ENCODE data around the gene ENOX2.
"Not testable (repeated sequence)": the region's sequence is repeated elsewhere in the genome, so short reads cannot be mapped to it uniquely, and the experiment has no call there.

ENOX2 gene

GRCh38 chrX:130902783-130903613, at the start of gene ENOX2:
Gene ENOX2, minus strand, starts transcription at chrX:130903209. Its CDS starts 199,993 bp downstream, at chrX:130703216.
- peak; percentile 75 to 78 for DNase-seq

- no peak for DNase-seq
Observed at GRCh38 chrX:130952266-130953043, 49.4 kb upstream of the ENOX2 start.

GRCh38 chrX:130944230-130944629, 41.2 kb upstream of the ENOX2 start:
- no peak for DNase-seq

- no peak for DNase-seq
Observed at GRCh38 chrX:130937101-130937500, 34.1 kb upstream of the ENOX2 start.

GRCh38 chrX:130933358-130933757, 30.3 kb upstream of the ENOX2 start:
- no peak for DNase-seq

GRCh38 chrX:130920405-130920804, 17.4 kb upstream of the ENOX2 start:
- DNase-seq = not testable (repeated sequence)

- DNase-seq = not testable (repeated sequence)
Observed at GRCh38 chrX:130919676-130920075, 16.7 kb upstream of the ENOX2 start.

- not testable (repeated sequence) for DNase-seq
Observed at GRCh38 chrX:130918498-130918897, 15.5 kb upstream of the ENOX2 start.

GRCh38 chrX:130916636-130917422, 13.8 kb upstream of the ENOX2 start:
- DNase-seq = peak; percentile 24 to 43

GRCh38 chrX:130915302-130915701, 12.3 kb upstream of the ENOX2 start:
- DNase-seq = no peak

GRCh38 chrX:130909469-130910136, 6.6 kb upstream of the ENOX2 start:
- no peak for DNase-seq

- DNase-seq = no peak
Observed at GRCh38 chrX:130906776-130907175, 3.8 kb upstream of the ENOX2 start.

GRCh38 chrX:130902446-130902782, 595 bp downstream of the ENOX2 start:
- no peak for DNase-seq

- DNase-seq = no peak
Observed at GRCh38 chrX:130896802-130897501, 6.1 kb downstream of the ENOX2 start.

- no peak for DNase-seq
Observed at GRCh38 chrX:130896026-130896425, 7.0 kb downstream of the ENOX2 start.

GRCh38 chrX:130895299-130895698, 7.7 kb downstream of the ENOX2 start:
- no peak for DNase-seq

GRCh38 chrX:130893356-130894085, 9.5 kb downstream of the ENOX2 start:
- no peak for DNase-seq

- DNase-seq = no peak
Observed at GRCh38 chrX:130887376-130887775, 15.6 kb downstream of the ENOX2 start.

- no peak for DNase-seq
Observed at GRCh38 chrX:130885996-130886395, 17.0 kb downstream of the ENOX2 start.

- no peak for DNase-seq
Observed at GRCh38 chrX:130885508-130885907, 17.5 kb downstream of the ENOX2 start.

- DNase-seq = no peak
Observed at GRCh38 chrX:130884627-130885026, 18.4 kb downstream of the ENOX2 start.

All from stimulated activated CD4-positive, alpha-beta T cell treated with anti-CD3 and anti-CD28 coated beads, Interleukin-2, amount 100 ng/mL, for 24 hours (primary cell).